NCI-H510A (cell line): ENCODE results near the gene TNFRSF1A.
"Not testable (repeated sequence)": the region's sequence is repeated elsewhere in the genome, so short reads cannot be mapped to it uniquely, and the experiment has no call there.

ENCODE experiments used
- DNase-seq: peaks from one replicate; lab custom pipeline; 2025; lab: John Stamatoyannopoulos, UW

Gene TNFRSF1A

GRCh38 chr12:6302621-6303020 lies 39.3 kb downstream of the TNFRSF1A start:
- no peak for DNase-seq

- DNase-seq: no peak
Observed at GRCh38 chr12:6301721-6302120, 40.2 kb downstream of the TNFRSF1A start.

- no peak for DNase-seq
Observed at GRCh38 chr12:6297170-6297569, 44.7 kb downstream of the TNFRSF1A start.

GRCh38 chr12:6295094-6295811 lies 46.6 kb downstream of the TNFRSF1A start:
- no peak for DNase-seq

GRCh38 chr12:6294156-6295093 lies 47.5 kb downstream of the TNFRSF1A start:
- DNase-seq: no peak

- DNase-seq: no peak
Observed at GRCh38 chr12:6292606-6293005, 49.3 kb downstream of the TNFRSF1A start.

- not testable (repeated sequence) for DNase-seq
Observed at GRCh38 chr12:6289906-6290305, 52.0 kb downstream of the TNFRSF1A start.

GRCh38 chr12:6289081-6289480 lies 52.8 kb downstream of the TNFRSF1A start:
- not testable (repeated sequence) for DNase-seq

- DNase-seq: no peak
Observed at GRCh38 chr12:6288235-6288634, 53.6 kb downstream of the TNFRSF1A start.

GRCh38 chr12:6285532-6286306 lies 56.2 kb downstream of the TNFRSF1A start:
- DNase-seq: no peak

GRCh38 chr12:6285063-6285477 lies 56.8 kb downstream of the TNFRSF1A start:
- DNase-seq: no peak

- no peak for DNase-seq
Observed at GRCh38 chr12:6284273-6284672, 57.6 kb downstream of the TNFRSF1A start.

GRCh38 chr12:6282453-6282840 lies 59.4 kb downstream of the TNFRSF1A start:
- DNase-seq: no peak

- DNase-seq: no peak
Observed at GRCh38 chr12:6281081-6281809, 60.6 kb downstream of the TNFRSF1A start.

- no peak for DNase-seq
Observed at GRCh38 chr12:6280672-6281071, 61.2 kb downstream of the TNFRSF1A start.

GRCh38 chr12:6280053-6280469 lies 61.8 kb downstream of the TNFRSF1A start:
- no peak for DNase-seq

GRCh38 chr12:6279631-6280030 lies 62.2 kb downstream of the TNFRSF1A start:
- no peak for DNase-seq

- DNase-seq: no peak
Observed at GRCh38 chr12:6279256-6279628, 62.6 kb downstream of the TNFRSF1A start.
